ENCODE measurements around the gene ADAMTS1. TPM values are rescaled to one million over a fixed set of nuclear protein-coding genes. Genes with fewer than 3 reads are reported as not detected.
A peak's percentile ranks its signal among the peaks of the same experiment; 100 is the strongest.

Gene ADAMTS1
- total and polyA plus RNA-seq, 2 of the 4 experiments (the other 2 are of a cell fraction) = 116 to 317 TPM

GRCh38 chr21:26800970-26801431, 44.2 kb downstream of the ADAMTS1 start:
- Histone ChIP-seq H3K4me3 (ENCODE audit: insufficient read depth, low read depth, low read length) (no peak overlapping the region), H3K4ac (ENCODE audit: low read depth, low read length) (peak overlapping the region; percentile 93), H2AK9ac (replicated peaks; ENCODE audit: low read depth, low read length, poor library complexity) (no peak overlapping the region), H3K36me3 (ENCODE audit: control insufficient read depth, insufficient read depth, low read length) (no peaks in the 10 kb centered on the region), H3K14ac (replicated peaks; ENCODE audit: low read depth, low read length) (peak overlapping the region; percentile 96), H3K4me1 (ENCODE audit: control insufficient read depth, insufficient read depth, low read length) (peaks cover 15% of the 10 kb centered on the region), H3K27ac (ENCODE audit: insufficient read depth, low read length) (peak overlapping the region; percentile 99), H3K9ac (ENCODE audit: low read depth, low read length) (peak overlapping the region; percentile 77), H2BK20ac (ENCODE audit: low read depth, low read length) (peak overlapping the region; percentile 96), H4K20me1 (ENCODE audit: insufficient read depth, low read length) (no peaks in the 10 kb centered on the region), H4K8ac (ENCODE audit: low read depth in 2 of 2, low read length in 2 of 2) (peak overlapping the region; percentile 90 to 97), H3K56ac (ENCODE audit: extremely low read depth, insufficient read depth, low read length) (peak overlapping the region; percentile 51; the same call in 1 of the 2 replicates), H3K23ac (ENCODE audit: low read depth, low read length) (peak overlapping the region; percentile 54; the same call in 1 of the 2 replicates), H4K5ac (ENCODE audit: low read depth, low read length) (peak overlapping the region; percentile 80), H2BK120ac (ENCODE audit: low read depth, low read length) (peak overlapping the region; percentile 96), H3K27me3 (ENCODE audit: control insufficient read depth, insufficient read depth, low read length) (no peaks in the 10 kb centered on the region), H2BK15ac (ENCODE audit: low read depth, low read length) (peak overlapping the region; percentile 96), H2BK5ac (ENCODE audit: low read depth, low read length, poor library complexity, severe bottlenecking) (peak overlapping the region; percentile 84), H3K4me2 (ENCODE audit: low read depth, low read length) (peak overlapping the region; percentile 38), H3K9me1 (ENCODE audit: insufficient read depth, low read length) (no peaks in the 10 kb centered on the region), H3K79me1 (ENCODE audit: low read depth in 1 of 2, low read length in 2 of 2) (no peaks in the 10 kb centered on the region), H2AK5ac (ENCODE audit: low read depth, low read length) (peak overlapping the region; percentile 88), H3K9me3 (ENCODE audit: control insufficient read depth, insufficient read depth, low read length) (peaks cover 5% of the 10 kb centered on the region), H3K18ac (ENCODE audit: low read depth, low read length) (peak overlapping the region; percentile 89), H2AFZ (replicated peaks; ENCODE audit: low read length, poor library complexity) (no peak overlapping the region), H4K91ac (ENCODE audit: insufficient read depth, low read depth, low read length) (peak overlapping the region; percentile 90)
- intact Hi-C loops (cut with micrococcal nuclease) (no loop called here), dilution Hi-C loops (cut with HindIII; ENCODE audit: low sequenced_read_pairs, unreplicated experiment) (no loop called here), in situ Hi-C loops (cut with MboI; ENCODE audit: low sequenced_read_pairs) (no loop called here)
- DNase-seq (peak; percentile 42), ATAC-seq (ENCODE audit: low read depth) (peak; percentile 28; the same call in 1 of the 2 replicates)
- BruUV-seq (replicated peaks) = no TSS peak
- CTCF ChIA-PET = interaction anchor here (0.7 kb wide), 1 partner anchor 15 kb away, joined by 3 read pairs; no protein-coding TSS in a partner anchor
- TF ChIP-seq BHLHE40 (IDR thresholded peaks at IDR 0.05; ENCODE audit: low read depth, low read length) = no peak
- TF ChIP-seq FOS (IDR thresholded peaks at IDR 0.05; ENCODE audit: low read depth, low read length) = no peak
- TF ChIP-seq SMC3 (IDR thresholded peaks at IDR 0.05; ENCODE audit: low read depth, low read length) = no peak
- POLR2A ChIA-PET (ENCODE audit: unreplicated experiment) = interaction anchor here (0.6 to 0.7 kb wide), 3 partner anchors 13 to 1265 kb away, joined by 3 to 9 read pairs (median 5); no protein-coding TSS in a partner anchor
- WGBS, 2 experiments (ENCODE audit: extremely low coverage in 2 of 2, insufficient read length in 1 of 2) = no CpG with 5 or more reads among the region's 9 CpGs
